Gastroesophageal sphincter (tissue), 3 donors: ENCODE measurements around the gene TM4SF5.

Source experiments
- CTCF ChIP-seq, 4 experiments: fragments of 200-600 bp in 2 of 4; fragments of 450-650 bp in 2 of 4; sonication (generic) in 1 of 4; IDR thresholded peaks; one replicate each; pipeline ENCODE4 v1.5.1; 2017 to 2019; ENCODE audit warnings: antibody characterized with exemption in 4 of 4, mild to moderate bottlenecking in 2 of 4, moderate library complexity in 2 of 4
- EP300 ChIP-seq: sonication (generic); formaldehyde crosslinking; IDR thresholded peaks from one replicate; pipeline ENCODE4 v1.6.1; 2017; ENCODE audit warnings: antibody characterized with exemption, mild to moderate bottlenecking

- no peak for TF ChIP-seq CTCF (IDR thresholded peaks at IDR 0.05)
- TF ChIP-seq EP300 = no peak
Observed at GRCh38 chr17:4827399-4827798, 55.7 kb downstream of the TM4SF5 start.
